ENCODE measurements around the gene PPP2R3B. TPM values are rescaled to one million over a fixed set of nuclear protein-coding genes. Genes with fewer than 3 reads are reported as not detected.

The PPP2R3B gene
- total RNA-seq, 2 donors from 2014 or later, result 72.5 to 98.7 TPM

- Histone ChIP-seq H3K27me3 (ENCODE audit: control insufficient read depth, insufficient read depth, low read length, poor library complexity, severe bottlenecking) (no peaks in the 10 kb centered on the region), H3K9me3 (ENCODE audit: control insufficient read depth, low read length) (no peaks in the 10 kb centered on the region), H3K4me3 (ENCODE audit: low read length) (no peak overlapping the region), H3K27ac (ENCODE audit: low read depth, low read length) (no peak overlapping the region), H3K4me1 (ENCODE audit: control insufficient read depth, insufficient read depth, low read length) (no peaks in the 10 kb centered on the region), H3K9ac (ENCODE audit: extremely low read depth, low read length, poor library complexity, severe bottlenecking) (no peak overlapping the region), H3K36me3 (ENCODE audit: control insufficient read depth, insufficient read depth, low read length) (peaks cover 10% of the 10 kb centered on the region)
- no peak overlapping the region for H3K27ac Mint-ChIP-seq
- H3K9me3 Mint-ChIP-seq, result no peaks in the 10 kb centered on the region
- no peak overlapping the region for H3K4me3 Mint-ChIP-seq
- WGBS, 2 experiments (ENCODE audit: insufficient coverage in 1 of 2, insufficient read length in 1 of 2), result 95 to 98% methylated on average over 51 to 61 of the region's 61 CpGs
- no peak for DNase-seq
- H3K27me3 Mint-ChIP-seq (ENCODE audit: insufficient read depth), result no peaks in the 10 kb centered on the region
- TF ChIP-seq CTCF (conservative IDR thresholded peaks at IDR 0.05), result no peak
- H3K36me3 Mint-ChIP-seq (ENCODE audit: low read depth), result peaks cover 39% of the 10 kb centered on the region
- no peaks in the 10 kb centered on the region for H3K4me1 Mint-ChIP-seq
Measured at GRCh38 chrX:350534-351323, 36.0 kb downstream of the PPP2R3B start.

- Histone ChIP-seq H3K36me3 (ENCODE audit: control insufficient read depth, insufficient read depth, low read length) (peaks cover 10% of the 10 kb centered on the region), H3K27ac (ENCODE audit: low read depth, low read length) (no peak overlapping the region), H3K9me3 (ENCODE audit: control insufficient read depth, low read length) (no peaks in the 10 kb centered on the region), H3K27me3 (ENCODE audit: control insufficient read depth, insufficient read depth, low read length, poor library complexity, severe bottlenecking) (no peaks in the 10 kb centered on the region), H3K4me1 (ENCODE audit: control insufficient read depth, insufficient read depth, low read length) (no peaks in the 10 kb centered on the region), H3K4me3 (ENCODE audit: low read length) (no peak overlapping the region), H3K9ac (ENCODE audit: extremely low read depth, low read length, poor library complexity, severe bottlenecking) (no peak overlapping the region)
- DNase-seq, result no peak
- Mint-ChIP-seq H3K9me3 (no peaks in the 10 kb centered on the region), H3K36me3 (ENCODE audit: low read depth) (peaks cover 39% of the 10 kb centered on the region), H3K4me1 (no peaks in the 10 kb centered on the region), H3K27me3 (ENCODE audit: insufficient read depth) (no peaks in the 10 kb centered on the region), H3K27ac (peak overlapping the region; percentile 44), H3K4me3 (no peak overlapping the region)
- 91 to 95% methylated on average over 19 to 20 of the region's 20 CpGs for WGBS, 2 experiments (ENCODE audit: insufficient coverage in 1 of 2, insufficient read length in 1 of 2)
- TF ChIP-seq CTCF (conservative IDR thresholded peaks at IDR 0.05), result peak; percentile 34
Measured at GRCh38 chrX:350148-350533, 36.6 kb downstream of the PPP2R3B start.

- H3K4me1 Mint-ChIP-seq, result no peaks in the 10 kb centered on the region
- H3K9me3 Mint-ChIP-seq, result no peaks in the 10 kb centered on the region
- 89 to 92% methylated on average over 6 to 10 of the region's 10 CpGs for WGBS, 2 experiments (ENCODE audit: insufficient coverage in 1 of 2, insufficient read length in 1 of 2)
- Histone ChIP-seq H3K4me1 (ENCODE audit: control insufficient read depth, insufficient read depth, low read length) (no peaks in the 10 kb centered on the region), H3K9ac (ENCODE audit: extremely low read depth, low read length, poor library complexity, severe bottlenecking) (no peak overlapping the region), H3K36me3 (ENCODE audit: control insufficient read depth, insufficient read depth, low read length) (peaks cover 10% of the 10 kb centered on the region), H3K27me3 (ENCODE audit: control insufficient read depth, insufficient read depth, low read length, poor library complexity, severe bottlenecking) (no peaks in the 10 kb centered on the region), H3K27ac (ENCODE audit: low read depth, low read length) (peak overlapping the region; percentile 63), H3K4me3 (ENCODE audit: low read length) (no peak overlapping the region), H3K9me3 (ENCODE audit: control insufficient read depth, low read length) (no peaks in the 10 kb centered on the region)
- no peak overlapping the region for H3K4me3 Mint-ChIP-seq
- peak overlapping the region; percentile 44 for H3K27ac Mint-ChIP-seq
- H3K27me3 Mint-ChIP-seq (ENCODE audit: insufficient read depth), result no peaks in the 10 kb centered on the region
- TF ChIP-seq CTCF (conservative IDR thresholded peaks at IDR 0.05), result no peak
- no peak for DNase-seq
- H3K36me3 Mint-ChIP-seq (ENCODE audit: low read depth), result peaks cover 39% of the 10 kb centered on the region
Measured at GRCh38 chrX:349702-350101, 37.0 kb downstream of the PPP2R3B start.
